Thoracic aorta (tissue), 2 donors: ENCODE data around the gene PRKCZ. TPM values are rescaled to one million over a fixed set of nuclear protein-coding genes. Genes with fewer than 3 reads are reported as not detected.

ENCODE experiments used
- ATAC-seq: fragments of 150-250 bp; one replicate; pipeline ENCODE4 v1.8.0; 2017; ENCODE audit warnings: low read depth; ENCODE audit not compliant: insufficient number of reproducible peaks, low FRiP score
- DNase-seq: peaks from one replicate; pipeline ENCODE4 v3.0.0-alpha.2; 2020; ENCODE audit warnings: low spot score
- H3K27ac ChIP-seq, 2 donors: fragments of 200-600 bp; sonication (generic); 1 replicate in 1 of 2; 2 replicates in 1 of 2; pipeline ENCODE4 v1.5.1; 2016; ENCODE audit warnings: mild to moderate bottlenecking in 2 of 2, moderate library complexity in 2 of 2
- H3K27me3 ChIP-seq: fragments of 200-600 bp; sonication (generic); replicated peaks from 2 replicates; pipeline ENCODE4 v1.6.0; 2016; ENCODE audit warnings: mild to moderate bottlenecking; ENCODE audit not compliant: insufficient read depth
- H3K36me3 ChIP-seq: fragments of 200-600 bp; sonication (generic); one replicate; pipeline ENCODE4 v1.5.1; 2016
- H3K4me1 ChIP-seq, 2 donors: fragments of 200-600 bp; sonication (generic); 1 replicate in 1 of 2; 2 replicates in 1 of 2; pipeline versions ENCODE4 v1.5.1 to v1.6.0; 2016; ENCODE audit warnings: low read depth in 2 of 2, mild to moderate bottlenecking in 1 of 2; ENCODE audit not compliant: control insufficient read depth in 1 of 2
- H3K4me3 ChIP-seq: fragments of 200-600 bp; sonication (generic); 2 replicates; pipeline ENCODE4 v1.5.1; 2016; ENCODE audit warnings: mild to moderate bottlenecking
- H3K9me3 ChIP-seq: fragments of 200-600 bp; sonication (generic); 2 replicates; pipeline ENCODE4 v1.5.1; 2016
- total RNA-seq, 2 donors: library from RNA; depleted of rRNA; stranded (reverse); fragments of >200 nt; gene quantifications; one replicate each; pipeline versions ENCODE4 v1.1.0 to v1.2.3, GENCODE V29; 2016
- TF ChIP-seq, protein P1 (sequence below): fragments of 200-600 bp; sonication (generic); IDR thresholded peaks from one replicate; pipeline ENCODE4 v1.5.1; 2019; ENCODE audit warnings: antibody characterized with exemption

PRKCZ gene
- total RNA-seq, 2 donors from 2014 or later, result 0.68 TPM; not detected in 1

DNA sequence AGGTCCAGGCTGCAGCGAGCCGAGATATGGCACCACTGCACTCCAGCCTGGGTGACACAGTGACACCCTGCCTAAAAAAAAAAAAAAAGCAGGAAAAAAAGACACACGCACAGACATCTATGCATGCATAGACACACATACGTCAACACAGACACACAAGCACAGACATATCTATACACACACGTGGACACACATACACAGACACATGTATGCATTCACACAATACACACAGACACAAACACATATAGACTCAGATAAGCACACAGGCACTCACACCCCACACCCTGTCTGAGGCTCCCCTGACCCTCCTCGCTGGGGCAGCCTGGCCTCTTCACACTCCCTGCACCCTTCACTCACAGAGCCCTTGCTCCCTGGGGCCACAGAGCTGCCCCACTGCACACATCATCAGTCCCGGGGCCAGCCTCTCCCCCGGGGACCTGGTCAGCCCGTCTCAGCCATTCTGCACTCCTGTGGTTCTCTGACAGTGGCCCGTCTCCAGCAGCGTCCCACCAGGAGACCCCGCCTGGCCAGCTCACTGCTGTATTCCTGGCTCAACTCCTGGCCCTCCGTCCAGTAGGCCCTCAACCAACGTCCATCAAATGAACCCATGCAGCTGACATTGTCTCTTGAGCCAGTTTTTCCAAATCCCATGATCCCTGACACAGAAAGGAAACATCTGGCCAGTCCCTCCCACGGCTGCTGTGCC, 4.6 kb upstream of the PRKCZ start:
- H3K36me3 ChIP-seq, result no peaks in the 10 kb centered on the region
- peaks cover 0 to 19% of the 10 kb centered on the region in 2 donors for H3K4me1 ChIP-seq
- H3K27ac ChIP-seq, result no peak overlapping the region
- H3K27me3 ChIP-seq, result no peaks in the 10 kb centered on the region
- no peak overlapping the region for H3K4me3 ChIP-seq
- TF ChIP-seq, protein P1, sequence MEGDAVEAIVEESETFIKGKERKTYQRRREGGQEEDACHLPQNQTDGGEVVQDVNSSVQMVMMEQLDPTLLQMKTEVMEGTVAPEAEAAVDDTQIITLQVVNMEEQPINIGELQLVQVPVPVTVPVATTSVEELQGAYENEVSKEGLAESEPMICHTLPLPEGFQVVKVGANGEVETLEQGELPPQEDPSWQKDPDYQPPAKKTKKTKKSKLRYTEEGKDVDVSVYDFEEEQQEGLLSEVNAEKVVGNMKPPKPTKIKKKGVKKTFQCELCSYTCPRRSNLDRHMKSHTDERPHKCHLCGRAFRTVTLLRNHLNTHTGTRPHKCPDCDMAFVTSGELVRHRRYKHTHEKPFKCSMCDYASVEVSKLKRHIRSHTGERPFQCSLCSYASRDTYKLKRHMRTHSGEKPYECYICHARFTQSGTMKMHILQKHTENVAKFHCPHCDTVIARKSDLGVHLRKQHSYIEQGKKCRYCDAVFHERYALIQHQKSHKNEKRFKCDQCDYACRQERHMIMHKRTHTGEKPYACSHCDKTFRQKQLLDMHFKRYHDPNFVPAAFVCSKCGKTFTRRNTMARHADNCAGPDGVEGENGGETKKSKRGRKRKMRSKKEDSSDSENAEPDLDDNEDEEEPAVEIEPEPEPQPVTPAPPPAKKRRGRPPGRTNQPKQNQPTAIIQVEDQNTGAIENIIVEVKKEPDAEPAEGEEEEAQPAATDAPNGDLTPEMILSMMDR, result no peak
- ATAC-seq, result no peak
- DNase-seq, result no peak
- no peaks in the 10 kb centered on the region for H3K9me3 ChIP-seq

- no peaks in the 10 kb centered on the region for H3K27me3 ChIP-seq
- H3K4me1 ChIP-seq, result peaks cover 0 to 19% of the 10 kb centered on the region in 2 donors
- no peaks in the 10 kb centered on the region for H3K36me3 ChIP-seq
- no peak overlapping the region for H3K4me3 ChIP-seq
- H3K27ac ChIP-seq, result no peak overlapping the region
- DNase-seq (no peak), ATAC-seq (no peak)
- no peaks in the 10 kb centered on the region for H3K9me3 ChIP-seq
- TF ChIP-seq, protein P1, result no peak
These were observed 3.9 kb upstream of the PRKCZ start for GRCh38 chr1:2046174-2046917.

DNA sequence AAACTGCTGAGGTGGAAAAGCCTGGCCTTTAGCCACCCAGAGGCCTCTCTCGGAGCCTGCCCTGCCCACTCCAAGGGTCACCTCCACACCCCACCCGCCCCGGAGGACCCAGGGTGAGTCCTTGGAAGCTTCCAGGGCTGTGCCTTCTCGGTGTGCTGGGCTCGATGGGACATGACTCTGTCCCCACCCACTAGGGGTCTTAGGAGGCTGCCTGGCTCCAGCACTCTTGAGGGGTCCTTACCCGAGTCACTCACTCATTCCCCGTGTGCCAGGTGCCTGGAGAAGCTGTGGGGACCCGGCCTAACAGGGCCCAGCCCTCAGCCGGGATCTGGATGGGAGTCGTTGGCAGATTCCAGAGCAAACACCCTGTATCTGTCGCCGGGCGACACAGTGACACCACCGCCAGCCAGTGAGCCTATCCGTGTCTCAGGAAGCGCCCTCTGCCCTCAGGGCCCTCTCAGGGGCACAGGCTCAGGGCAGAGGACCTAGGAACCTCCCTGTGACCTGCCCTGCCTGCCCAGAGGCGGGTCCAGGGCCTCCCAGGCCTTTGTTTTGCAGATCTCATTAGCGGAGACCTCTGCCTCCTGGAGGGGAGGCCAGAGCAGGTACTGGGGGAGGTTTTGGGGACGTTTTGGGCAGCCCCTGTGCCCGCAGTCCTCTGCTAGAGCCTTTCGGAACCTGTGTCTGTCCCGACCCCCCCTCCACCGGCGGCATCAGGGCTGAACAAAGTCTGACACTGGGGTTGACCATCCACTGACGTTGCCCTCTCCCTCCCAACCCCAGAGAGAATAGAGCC, 3.1 kb upstream of the PRKCZ start:
- peaks cover 0 to 19% of the 10 kb centered on the region in 2 donors for H3K4me1 ChIP-seq
- TF ChIP-seq, protein P1, result no peak
- H3K4me3 ChIP-seq, result no peak overlapping the region
- ATAC-seq, result no peak
- H3K9me3 ChIP-seq, result no peaks in the 10 kb centered on the region
- H3K27ac ChIP-seq, result no peak overlapping the region
- no peaks in the 10 kb centered on the region for H3K36me3 ChIP-seq
- no peak for DNase-seq
- no peaks in the 10 kb centered on the region for H3K27me3 ChIP-seq

DNA sequence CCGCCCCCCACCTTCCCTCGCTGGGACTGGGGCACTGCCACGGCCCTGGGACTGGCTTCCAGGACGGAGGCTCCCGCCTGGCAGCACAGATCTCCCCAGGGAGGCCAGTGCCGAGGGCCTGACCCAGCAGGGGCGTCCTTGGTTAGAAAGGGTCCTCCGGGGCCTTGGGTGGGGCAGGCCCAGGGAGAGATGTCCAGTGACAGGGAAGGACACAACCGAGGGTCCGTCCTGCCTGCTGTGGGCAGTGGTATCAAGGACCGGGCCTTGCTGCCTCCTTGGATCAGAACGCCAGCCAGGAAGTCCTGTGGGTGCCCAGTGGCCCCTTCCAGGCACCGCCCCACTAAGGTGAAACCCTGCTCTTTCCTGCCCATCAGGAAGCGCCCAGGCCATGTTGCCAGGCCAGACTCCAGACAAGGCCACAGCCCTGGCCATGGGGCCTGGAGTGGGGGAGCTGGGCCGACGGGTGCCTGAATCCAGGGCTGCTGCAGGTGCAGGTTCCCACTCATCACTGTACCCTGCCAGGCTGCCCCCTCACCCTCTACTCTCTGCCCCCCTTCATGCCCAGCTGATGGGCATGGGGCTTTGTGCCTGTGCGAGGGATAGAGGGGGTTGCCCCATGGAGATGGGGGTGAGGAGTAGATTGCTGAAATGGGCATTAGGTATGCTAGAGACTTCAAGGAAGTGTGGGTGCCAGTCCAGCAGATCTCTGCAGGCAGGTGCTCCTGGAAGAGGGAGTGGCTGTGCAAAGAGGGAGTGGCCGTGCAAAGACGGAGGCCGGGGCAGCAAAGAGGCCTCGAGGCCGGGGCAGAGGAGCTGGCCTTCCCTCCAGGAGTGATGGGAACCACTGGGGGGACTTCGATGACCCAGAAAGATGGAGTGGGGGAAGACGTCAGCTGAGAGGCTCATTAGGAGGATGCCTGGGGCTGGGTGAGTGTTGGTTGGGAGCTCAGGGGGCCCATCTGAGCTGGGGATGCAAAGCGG, 2.2 kb upstream of the PRKCZ start:
- H3K9me3 ChIP-seq, result no peaks in the 10 kb centered on the region
- no peaks in the 10 kb centered on the region for H3K27me3 ChIP-seq
- no peak overlapping the region for H3K4me3 ChIP-seq
- H3K4me1 ChIP-seq, result peaks cover 0 to 19% of the 10 kb centered on the region in 2 donors
- DNase-seq, result no peak
- ATAC-seq, result no peak
- no peaks in the 10 kb centered on the region for H3K36me3 ChIP-seq
- no peak overlapping the region for H3K27ac ChIP-seq
- TF ChIP-seq, protein P1, result no peak
